Testis (tissue), 2 donors: ENCODE data around the gene AGK.

Experiments used
- POLR2A ChIP-seq: fragments of 450-650 bp; IDR thresholded peaks from one replicate; pipeline ENCODE4 v1.6.1; 2017; ENCODE audit warnings: antibody characterized with exemption, mild to moderate bottlenecking, moderate library complexity
- TF ChIP-seq, protein P1 (sequence below), 3 experiments: fragments of 450-650 bp in 2 of 3; fragments of 200-600 bp in 1 of 3; sonication (generic) in 1 of 3; IDR thresholded peaks; one replicate each; pipeline ENCODE4 v1.5.1; 2016 to 2019; ENCODE audit warnings: antibody characterized with exemption in 3 of 3, mild to moderate bottlenecking in 2 of 3, moderate library complexity in 1 of 3

DNA sequence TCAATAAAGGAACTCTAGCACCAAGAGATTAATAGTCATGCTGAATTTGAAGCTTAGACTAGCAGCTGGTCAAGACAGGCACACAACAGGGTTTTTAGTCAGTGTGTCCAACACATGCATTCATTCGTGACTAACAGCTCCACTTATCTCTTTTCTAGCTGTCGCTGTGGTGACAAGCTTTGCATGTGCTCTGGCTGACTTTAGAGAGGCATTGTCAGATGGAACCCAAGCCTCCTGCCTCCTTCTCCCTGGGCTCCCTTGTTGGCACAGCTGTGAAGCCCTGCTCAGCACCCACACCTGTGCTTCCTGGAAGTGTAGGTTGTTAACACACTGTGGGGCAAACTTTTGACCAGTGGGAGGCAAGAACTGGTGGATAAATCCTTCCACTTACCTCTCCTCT, 9.8 kb upstream of the AGK start:
- TF ChIP-seq, protein P1, sequence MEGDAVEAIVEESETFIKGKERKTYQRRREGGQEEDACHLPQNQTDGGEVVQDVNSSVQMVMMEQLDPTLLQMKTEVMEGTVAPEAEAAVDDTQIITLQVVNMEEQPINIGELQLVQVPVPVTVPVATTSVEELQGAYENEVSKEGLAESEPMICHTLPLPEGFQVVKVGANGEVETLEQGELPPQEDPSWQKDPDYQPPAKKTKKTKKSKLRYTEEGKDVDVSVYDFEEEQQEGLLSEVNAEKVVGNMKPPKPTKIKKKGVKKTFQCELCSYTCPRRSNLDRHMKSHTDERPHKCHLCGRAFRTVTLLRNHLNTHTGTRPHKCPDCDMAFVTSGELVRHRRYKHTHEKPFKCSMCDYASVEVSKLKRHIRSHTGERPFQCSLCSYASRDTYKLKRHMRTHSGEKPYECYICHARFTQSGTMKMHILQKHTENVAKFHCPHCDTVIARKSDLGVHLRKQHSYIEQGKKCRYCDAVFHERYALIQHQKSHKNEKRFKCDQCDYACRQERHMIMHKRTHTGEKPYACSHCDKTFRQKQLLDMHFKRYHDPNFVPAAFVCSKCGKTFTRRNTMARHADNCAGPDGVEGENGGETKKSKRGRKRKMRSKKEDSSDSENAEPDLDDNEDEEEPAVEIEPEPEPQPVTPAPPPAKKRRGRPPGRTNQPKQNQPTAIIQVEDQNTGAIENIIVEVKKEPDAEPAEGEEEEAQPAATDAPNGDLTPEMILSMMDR (IDR thresholded peaks at IDR 0.05): no peak
- TF ChIP-seq POLR2A: no peak
